H9 (cell line): Measurements from ENCODE around the gene SLC23A2. TPM values are rescaled to one million over a fixed set of nuclear protein-coding genes. Genes with fewer than 3 reads are reported as not detected.

Source experiments
- DNase-seq: peaks from one replicate; pipeline ENCODE4 v3.0.0-alpha.2; 2017
- H2AFZ ChIP-seq: one replicate; pipeline ENCODE4 v1.6.1; 2013; ENCODE audit warnings: mild to moderate bottlenecking, low read length, control low read depth, moderate library complexity
- H2AK5ac ChIP-seq: 2 replicates; pipeline ENCODE4 v1.6.1; 2013; ENCODE audit warnings: low read length, control low read depth, mixed read lengths; ENCODE audit not compliant: insufficient read length
- H2BK120ac ChIP-seq: one replicate; pipeline ENCODE4 v1.6.1; 2013; ENCODE audit warnings: low read depth, mild to moderate bottlenecking, low read length, control low read depth, inconsistent platforms; ENCODE audit not compliant: poor library complexity, severe bottlenecking
- H2BK12ac ChIP-seq: 2 replicates; pipeline ENCODE4 v1.6.1; 2013; ENCODE audit warnings: low read length, control low read depth, mixed read lengths, low read depth; ENCODE audit not compliant: insufficient read length
- H2BK15ac ChIP-seq: 2 replicates; pipeline ENCODE4 v1.6.1; 2013; ENCODE audit warnings: low read depth, low read length, control low read depth
- H2BK20ac ChIP-seq: one replicate; pipeline ENCODE4 v1.6.1; 2013; ENCODE audit warnings: low read depth, mild to moderate bottlenecking, low read length, control low read depth, inconsistent platforms; ENCODE audit not compliant: poor library complexity, severe bottlenecking
- H2BK5ac ChIP-seq: 2 replicates; pipeline ENCODE4 v1.6.1; 2013; ENCODE audit warnings: low read length, control low read depth, mixed read lengths; ENCODE audit not compliant: insufficient read length
- H3K14ac ChIP-seq: 2 replicates; pipeline ENCODE4 v1.6.1; 2013; ENCODE audit warnings: low read length, control low read depth; ENCODE audit not compliant: insufficient read depth
- H3K18ac ChIP-seq: 2 replicates; pipeline ENCODE4 v1.6.1; 2013; ENCODE audit warnings: low read depth, mild to moderate bottlenecking, mixed read lengths, low read length, control low read depth; ENCODE audit not compliant: insufficient read length
- H3K23ac ChIP-seq: 2 replicates; pipeline ENCODE4 v1.6.1; 2013; ENCODE audit warnings: low read length, control low read depth, mixed read lengths, low read depth; ENCODE audit not compliant: insufficient read length
- H3K23me2 ChIP-seq: 2 replicates; pipeline ENCODE4 v1.6.1; 2013; ENCODE audit warnings: low read depth, mild to moderate bottlenecking, mixed read lengths, low read length, control low read depth; ENCODE audit not compliant: insufficient read length, poor library complexity, severe bottlenecking
- H3K27ac ChIP-seq: 2 replicates; pipeline ENCODE4 v1.5.1; 2013; ENCODE audit warnings: low read length, control low read depth, mixed read lengths, low read depth; ENCODE audit not compliant: insufficient read length
- H3K27me3 ChIP-seq: 2 replicates; pipeline ENCODE4 v1.6.1; 2013; ENCODE audit warnings: low read length, control low read depth, inconsistent platforms; ENCODE audit not compliant: insufficient read depth
- H3K4ac ChIP-seq: 2 replicates; pipeline ENCODE4 v1.6.1; 2013; ENCODE audit warnings: low read depth, mild to moderate bottlenecking, control low read depth, inconsistent platforms, low read length, moderate library complexity
- H3K4me1 ChIP-seq: 2 replicates; pipeline ENCODE4 v1.6.1; 2013; ENCODE audit warnings: low read length, control low read depth, inconsistent platforms; ENCODE audit not compliant: insufficient read depth
- H3K4me2 ChIP-seq: 2 replicates; pipeline ENCODE4 v1.6.1; 2013; ENCODE audit warnings: low read length, control low read depth, mixed read lengths; ENCODE audit not compliant: insufficient read length, insufficient read depth
- H3K56ac ChIP-seq: 2 replicates; pipeline ENCODE4 v1.6.1; 2013; ENCODE audit warnings: low read depth, mild to moderate bottlenecking, mixed read lengths, low read length, control low read depth; ENCODE audit not compliant: insufficient read length
- H3K79me1 ChIP-seq: 2 replicates; pipeline ENCODE4 v1.6.1; 2013; ENCODE audit warnings: low read depth, mild to moderate bottlenecking, moderate library complexity, low read length, control low read depth, inconsistent platforms; ENCODE audit not compliant: insufficient read depth, poor library complexity, severe bottlenecking
- H3K79me2 ChIP-seq: 2 replicates; pipeline ENCODE4 v1.6.1; 2013; ENCODE audit warnings: low read length, control low read depth, inconsistent platforms; ENCODE audit not compliant: insufficient read depth
- H3K9ac ChIP-seq: 2 replicates; pipeline ENCODE4 v1.6.1; 2013; ENCODE audit warnings: low read length, control low read depth, mixed read lengths; ENCODE audit not compliant: insufficient read length; ENCODE audit errors: extremely low read depth
- H3K9me3 ChIP-seq: one replicate; pipeline ENCODE4 v1.6.1; 2013; ENCODE audit warnings: low read depth, low read length, inconsistent platforms; ENCODE audit not compliant: control insufficient read depth
- H3T11ph ChIP-seq: one replicate; pipeline ENCODE4 v1.6.1; 2013; ENCODE audit warnings: mild to moderate bottlenecking, low read length, control low read depth, inconsistent platforms
- H4K20me1 ChIP-seq: one replicate; pipeline ENCODE4 v1.6.1; 2013; ENCODE audit not compliant: control insufficient read depth, insufficient read length, insufficient read depth
- H4K5ac ChIP-seq: 2 replicates; pipeline ENCODE4 v1.6.1; 2013; ENCODE audit warnings: low read depth, mild to moderate bottlenecking, mixed read lengths, low read length, control low read depth; ENCODE audit not compliant: insufficient read length
- H4K8ac ChIP-seq: replicated peaks from 2 replicates; pipeline ENCODE4 v1.6.1; 2013; ENCODE audit warnings: low read length, control low read depth, mixed read lengths, low read depth; ENCODE audit not compliant: insufficient read length
- H4K91ac ChIP-seq: 2 replicates; pipeline ENCODE4 v1.6.1; 2013; ENCODE audit warnings: low read depth, mild to moderate bottlenecking, moderate library complexity, mixed read lengths, low read length, control low read depth; ENCODE audit not compliant: insufficient read length
- H3K27ac Mint-ChIP-seq, 3 experiments: 2 replicates in 2 of 3; 3 replicates in 1 of 3; pipeline ENCODE4 v1.8.0; 2020 to 2021; ENCODE audit warnings: mixed read lengths in 3 of 3, mild to moderate bottlenecking in 1 of 3, moderate library complexity in 1 of 3
- H3K27me3 Mint-ChIP-seq: 2 replicates; pipeline ENCODE4 v1.8.0; 2021; ENCODE audit warnings: low read depth, mild to moderate bottlenecking, moderate library complexity, mixed read lengths
- H3K36me3 Mint-ChIP-seq, 3 experiments: 2 replicates in 2 of 3; 3 replicates in 1 of 3; pipeline ENCODE4 v1.8.0; 2020 to 2021; ENCODE audit warnings: low read depth in 3 of 3, mixed read lengths in 3 of 3; ENCODE audit not compliant: insufficient read depth in 1 of 3
- H3K4me1 Mint-ChIP-seq, 2 experiments: 2 replicates each; pipeline ENCODE4 v1.8.0; 2020; ENCODE audit warnings: mixed read lengths in 2 of 2
- H3K4me3 Mint-ChIP-seq, 2 experiments: 2 replicates in 1 of 2; 3 replicates in 1 of 2; pipeline ENCODE4 v1.8.0; 2020 to 2021; ENCODE audit warnings: mild to moderate bottlenecking in 2 of 2, mixed read lengths in 2 of 2, moderate library complexity in 1 of 2
- H3K9me3 Mint-ChIP-seq, 2 experiments: 2 replicates in 1 of 2; 3 replicates in 1 of 2; pipeline ENCODE4 v1.8.0; 2020; ENCODE audit warnings: mild to moderate bottlenecking in 2 of 2, mixed read lengths in 2 of 2, moderate library complexity in 1 of 2
- WGBS: extraction: QIAGEN DNeasy Blood & Tissue Kit; methylation state at CpG from one replicate; pipeline ENCODE4 v1.1.7; 2013; ENCODE audit warnings: missing lambda C conversion rate, low lambda C conversion rate, mixed read lengths; ENCODE audit not compliant: insufficient read length; ENCODE audit errors: extremely low coverage; 5-methylcytosine and 5-hydroxymethylcytosine counted together
- total RNA-seq: library from RNA; stranded (reverse); gene quantifications from 2 replicates; pipeline ENCODE4 v1.2.1, GENCODE V29; 2021
- TF ChIP-seq, protein P1 (sequence below): fragments of 200-600 bp; sonication (generic); conservative IDR thresholded peaks from 3 replicates; pipeline ENCODE4 v1.8.0; 2021; ENCODE audit warnings: antibody characterized with exemption, mild to moderate bottlenecking

The SLC23A2 gene
- total RNA-seq, 1 experiment from 2014 or later: 16.5 TPM

DNA sequence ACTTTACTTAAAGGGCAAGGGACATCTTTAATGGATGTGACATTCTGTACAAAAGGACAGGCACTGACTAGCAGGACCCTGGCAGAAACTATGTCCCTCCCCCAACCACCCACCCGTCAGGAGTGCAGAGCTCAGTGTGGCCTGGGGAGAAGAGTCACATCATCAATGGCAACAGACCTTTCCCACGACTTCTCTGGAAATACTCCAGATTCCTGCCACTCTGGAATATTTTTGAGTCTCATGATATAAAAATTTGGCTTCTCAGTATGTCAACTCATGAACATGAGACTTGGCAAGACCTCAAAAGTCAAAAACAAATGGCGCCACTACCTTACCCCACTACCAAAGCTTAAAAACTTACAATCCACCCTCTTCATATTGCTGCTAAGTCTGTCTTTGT, 118.3 kb downstream of the SLC23A2 start:
- Histone ChIP-seq H3K14ac (no peak overlapping the region), H4K91ac (no peak overlapping the region), H3T11ph (no peak overlapping the region), H4K5ac (no peak overlapping the region), H3K79me2 (no peaks in the 10 kb centered on the region), H2BK5ac (no peak overlapping the region), H3K9me3 (no peaks in the 10 kb centered on the region), H2AK5ac (no peak overlapping the region), H2AFZ (no peak overlapping the region), H2BK20ac (no peak overlapping the region), H3K27me3 (no peaks in the 10 kb centered on the region), H3K23me2 (no peaks in the 10 kb centered on the region), H3K9ac (no peak overlapping the region), H3K23ac (no peak overlapping the region), H2BK120ac (no peak overlapping the region), H3K56ac (no peak overlapping the region), H3K4me1 (no peaks in the 10 kb centered on the region), H4K8ac (no peak overlapping the region), H4K20me1 (no peaks in the 10 kb centered on the region), H3K4me2 (no peak overlapping the region), H2BK15ac (no peak overlapping the region), H3K4ac (no peak overlapping the region), H3K27ac (no peak overlapping the region), H2BK12ac (no peak overlapping the region), H3K18ac (no peak overlapping the region), H3K79me1 (no peaks in the 10 kb centered on the region)
- no peaks in the 10 kb centered on the region for H3K9me3 Mint-ChIP-seq
- no peaks in the 10 kb centered on the region for H3K4me1 Mint-ChIP-seq
- H3K27ac Mint-ChIP-seq: no peak overlapping the region; a peak in 1 of 7 replicates
- no peaks in the 10 kb centered on the region for H3K27me3 Mint-ChIP-seq
- DNase-seq: no peak
- TF ChIP-seq, protein P1, sequence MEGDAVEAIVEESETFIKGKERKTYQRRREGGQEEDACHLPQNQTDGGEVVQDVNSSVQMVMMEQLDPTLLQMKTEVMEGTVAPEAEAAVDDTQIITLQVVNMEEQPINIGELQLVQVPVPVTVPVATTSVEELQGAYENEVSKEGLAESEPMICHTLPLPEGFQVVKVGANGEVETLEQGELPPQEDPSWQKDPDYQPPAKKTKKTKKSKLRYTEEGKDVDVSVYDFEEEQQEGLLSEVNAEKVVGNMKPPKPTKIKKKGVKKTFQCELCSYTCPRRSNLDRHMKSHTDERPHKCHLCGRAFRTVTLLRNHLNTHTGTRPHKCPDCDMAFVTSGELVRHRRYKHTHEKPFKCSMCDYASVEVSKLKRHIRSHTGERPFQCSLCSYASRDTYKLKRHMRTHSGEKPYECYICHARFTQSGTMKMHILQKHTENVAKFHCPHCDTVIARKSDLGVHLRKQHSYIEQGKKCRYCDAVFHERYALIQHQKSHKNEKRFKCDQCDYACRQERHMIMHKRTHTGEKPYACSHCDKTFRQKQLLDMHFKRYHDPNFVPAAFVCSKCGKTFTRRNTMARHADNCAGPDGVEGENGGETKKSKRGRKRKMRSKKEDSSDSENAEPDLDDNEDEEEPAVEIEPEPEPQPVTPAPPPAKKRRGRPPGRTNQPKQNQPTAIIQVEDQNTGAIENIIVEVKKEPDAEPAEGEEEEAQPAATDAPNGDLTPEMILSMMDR: no peak
- no peak overlapping the region for H3K4me3 Mint-ChIP-seq
- no peaks in the 10 kb centered on the region; a peak in 2 of 7 replicates for H3K36me3 Mint-ChIP-seq
- no CpG with 5 or more reads among the region's 3 CpGs for WGBS
